ENCODE measurements around the gene KCNMB1. TPM values are rescaled to one million over a fixed set of nuclear protein-coding genes. Genes with fewer than 3 reads are reported as not detected.

KCNMB1 gene
- total and polyA plus RNA-seq, 8 donors, result 0.78 to 5.0 (median 1.3) TPM

DNA sequence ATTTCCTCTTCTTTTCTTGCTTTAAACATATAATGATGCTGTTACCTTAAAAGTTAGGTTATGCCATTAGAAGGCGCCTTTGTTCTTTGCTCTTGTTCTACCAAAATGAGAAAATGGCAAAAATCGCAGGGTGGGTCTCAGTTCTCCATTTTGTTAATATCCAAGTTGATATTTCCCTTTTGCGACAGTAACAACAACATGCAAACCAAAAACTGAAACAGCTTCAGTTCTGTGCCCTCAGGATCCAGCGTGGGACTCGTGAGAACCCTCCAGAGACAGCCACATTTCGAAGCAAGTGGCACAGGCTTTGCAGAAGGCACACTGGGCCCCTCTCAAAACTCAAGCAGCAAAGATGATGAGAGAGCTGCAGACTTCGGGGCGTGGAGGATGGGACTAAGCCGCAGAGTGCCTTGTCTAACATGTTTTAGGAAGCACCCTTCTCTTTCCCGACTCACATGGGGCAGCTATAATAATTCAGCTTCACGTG, 58.6 kb downstream of the KCNMB1 start:
- TF ChIP-seq CTCF (IDR thresholded peaks at IDR 0.05), result no peak
- intact Hi-C loops (cut with DNase I), result no loop called here
- no peaks in the 10 kb centered on the region for H3K9me3 ChIP-seq
- H3K4me1 ChIP-seq, result peaks cover 7 to 69% of the 10 kb centered on the region in 2 donors
- no peaks in the 10 kb centered on the region for H3K36me3 ChIP-seq
- no peaks in the 10 kb centered on the region for H3K27me3 ChIP-seq
- no peak for DNase-seq
- H3K4me3 ChIP-seq, result no peak overlapping the region
- peak overlapping the region; percentile 66 to 94 for H3K27ac ChIP-seq
- peak; percentile 8 for ATAC-seq

DNA sequence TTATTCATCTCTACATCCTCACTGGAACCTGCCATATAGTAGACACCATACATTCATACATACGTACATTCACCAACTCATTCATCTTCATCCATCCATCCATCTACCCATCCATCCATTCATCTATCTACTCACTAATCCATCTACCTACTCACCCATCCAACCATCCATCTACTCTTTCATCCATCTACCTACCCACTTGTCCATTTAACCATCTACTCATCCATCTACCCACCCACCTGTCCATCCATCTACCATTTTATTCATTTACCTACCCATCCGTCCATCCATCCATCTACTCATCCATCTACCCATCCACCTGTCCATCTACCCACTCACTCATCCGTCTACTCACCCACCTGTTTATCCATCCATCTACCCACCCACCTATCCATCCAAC, 59.6 kb downstream of the KCNMB1 start:
- Histone ChIP-seq H3K36me3 (no peaks in the 10 kb centered on the region), H3K4me3 (no peak overlapping the region), H3K27me3 (no peaks in the 10 kb centered on the region), H3K4me1 (peaks cover 7 to 59% of the 10 kb centered on the region in 2 donors), H3K9me3 (no peaks in the 10 kb centered on the region), H3K27ac (peak overlapping the region in 1 of 2 donors; percentile 94)
- no peak for TF ChIP-seq CTCF (IDR thresholded peaks at IDR 0.05)
- DNase-seq (no peak), ATAC-seq (no peak)
- intact Hi-C loops (cut with DNase I), result no loop called here

GRCh38 chr5:170327829-170328228, 61.3 kb downstream of the KCNMB1 start:
- H3K36me3 ChIP-seq, result no peaks in the 10 kb centered on the region
- ATAC-seq (no peak), DNase-seq (no peak)

DNA sequence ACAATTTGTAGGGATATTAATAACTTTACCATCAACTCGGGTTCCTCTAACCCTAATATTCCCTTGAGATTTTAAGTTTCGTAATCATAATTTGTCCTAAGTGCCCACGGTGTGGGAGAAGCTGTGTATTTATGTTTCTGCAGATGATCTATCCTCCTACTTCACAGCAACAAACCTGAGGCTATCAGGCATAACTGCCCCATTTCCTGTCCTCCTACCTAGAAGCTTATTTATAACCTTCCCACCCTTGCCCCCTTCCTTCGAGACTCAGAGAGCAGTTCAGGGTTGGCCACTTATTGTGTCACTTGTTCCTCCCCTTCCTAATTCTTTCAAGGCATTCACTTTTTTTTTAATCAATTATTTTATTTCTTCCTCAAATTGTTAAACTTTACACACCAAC, 62.0 kb downstream of the KCNMB1 start:
- no peaks in the 10 kb centered on the region for H3K9me3 ChIP-seq
- no peaks in the 10 kb centered on the region for H3K36me3 ChIP-seq
- DNase-seq, result no peak
- no peak overlapping the region for H3K4me3 ChIP-seq
- TF ChIP-seq CTCF (IDR thresholded peaks at IDR 0.05), result no peak
- no peak for ATAC-seq
- intact Hi-C loops (cut with DNase I), result no loop called here
- H3K27ac ChIP-seq, result no peak overlapping the region
- peaks cover 7 to 36% of the 10 kb centered on the region in 2 donors for H3K4me1 ChIP-seq
- H3K27me3 ChIP-seq, result no peaks in the 10 kb centered on the region

More at GRCh38 chr5:170327829-170328228, 61.3 kb downstream of the KCNMB1 start:
- Histone ChIP-seq H3K4me1 (peaks cover 7 to 42% of the 10 kb centered on the region in 2 donors), H3K4me3 (no peak overlapping the region), H3K27me3 (no peaks in the 10 kb centered on the region), H3K9me3 (no peaks in the 10 kb centered on the region), H3K27ac (no peak overlapping the region)
- no peak for TF ChIP-seq CTCF (IDR thresholded peaks at IDR 0.05)
- intact Hi-C loops (cut with DNase I), result no loop called here

Other genes with a start within 250 kb of the KCNMB1 start
- gene C5orf58, start 156.4 kb downstream of the KCNMB1 start, total RNA-seq, result not detected
- gene C5orf58, start 156.4 kb downstream of the KCNMB1 start, polyA plus RNA-seq (ENCODE audit: insufficient read length in 6 of 6), result under 1 TPM; 0.34 to 0.72 (median 0.43) TPM
- 100 to 1,000 TPM in 1 of 2 donors, 10 to 100 TPM in 1; 37.3 to 110 TPM for gene LCP2, start 91.6 kb downstream of the KCNMB1 start, total RNA-seq
- 10 to 100 TPM in 1 of 6 donors, 1 to 10 TPM in 5; 7.0 to 10.5 (median 9.2) TPM for gene LCP2, start 91.6 kb downstream of the KCNMB1 start, polyA plus RNA-seq (ENCODE audit: insufficient read length in 6 of 6)
- gene KCNIP1, start 114.7 kb upstream of the KCNMB1 start, total RNA-seq, result under 1 TPM; 0.35 to 0.52 TPM
- gene KCNIP1, start 114.7 kb upstream of the KCNMB1 start, polyA plus RNA-seq (ENCODE audit: insufficient read length in 6 of 6), result 1 to 10 TPM; 1.7 to 4.9 (median 2.9) TPM

Data from left lung (tissue), 10 donors.